Panc1 (cell line): Measurements from ENCODE around the gene COTL1. TPM values are rescaled to one million over a fixed set of nuclear protein-coding genes. Genes with fewer than 3 reads are reported as not detected.

Experiments used
- ATAC-seq: fragments of 200-7000 bp; cut with Tn5 transposase; 2 replicates; pipeline ENCODE4 v1.9.1; 2020; ENCODE audit warnings: mild to moderate bottlenecking, moderate library complexity
- BruUV-seq: library from RNA; stranded (reverse); fragments of 400-500 nt; replicated peaks from 2 replicates; lab custom pipeline; 2021; lab: Mats Ljungman, UMichigan
- CTCF ChIA-PET: fragments of 300-600 bp; sonication (Branson Sonifier 250); formaldehyde crosslinking; loops from one replicate; lab custom pipeline; 2022; ENCODE audit warnings: antibody characterized with exemption; lab: Charles Lee
- POLR2A ChIA-PET: fragments of 300-600 bp; sonication (Branson Sonifier 250); formaldehyde crosslinking; loops from one replicate; lab custom pipeline; 2022; ENCODE audit warnings: antibody characterized with exemption; lab: Charles Lee
- DNase-seq: peaks from one replicate; pipeline ENCODE4 v3.0.0-alpha.2; 2010; ENCODE audit warnings: low read depth, low spot score
- H3K27ac ChIP-seq: 2 replicates; pipeline ENCODE4 v1.5.1; 2011; ENCODE audit warnings: mild to moderate bottlenecking, low read length, inconsistent platforms
- H3K27me3 ChIP-seq: fragments of 200-500 bp; sonication (Bioruptor generic); 2 replicates; pipeline ENCODE4 v1.6.0; 2014; ENCODE audit warnings: low read length, inconsistent platforms; ENCODE audit not compliant: control insufficient read depth, insufficient read depth
- H3K36me3 ChIP-seq: fragments of 200-500 bp; sonication (Bioruptor generic); 2 replicates; pipeline ENCODE4 v1.5.1; 2014; ENCODE audit warnings: inconsistent platforms, mild to moderate bottlenecking, low read length, moderate library complexity; ENCODE audit not compliant: control insufficient read depth, insufficient read depth
- H3K4me1 ChIP-seq: 2 replicates; pipeline ENCODE4 v1.5.1; 2011; ENCODE audit warnings: inconsistent platforms, mild to moderate bottlenecking, low read length, moderate library complexity; ENCODE audit not compliant: control insufficient read depth, insufficient read depth
- H3K4me3 ChIP-seq, 2 experiments: 2 replicates each; pipeline ENCODE4 v1.5.1; 2011 to 2012; ENCODE audit warnings: low read depth in 2 of 2, low read length in 2 of 2, mild to moderate bottlenecking in 2 of 2, inconsistent platforms in 1 of 2, moderate library complexity in 1 of 2
- H3K9me3 ChIP-seq: fragments of 200-500 bp; sonication (Bioruptor generic); 2 replicates; pipeline ENCODE4 v1.5.1; 2014; ENCODE audit warnings: low read depth, mild to moderate bottlenecking, inconsistent platforms, low read length, moderate library complexity; ENCODE audit not compliant: control insufficient read depth, insufficient read depth
- POLR2AphosphoS5 ChIP-seq: IDR thresholded peaks from 2 replicates; pipeline ENCODE4 v1.6.1; 2012; ENCODE audit warnings: mild to moderate bottlenecking, low read depth, low read length, moderate library complexity
- SIN3A ChIP-seq: IDR thresholded peaks from 2 replicates; pipeline ENCODE4 v1.6.1; 2012; ENCODE audit warnings: low read depth, mild to moderate bottlenecking, low read length, moderate library complexity, borderline replicate concordance; ENCODE audit not compliant: insufficient read depth
- TCF7L2 ChIP-seq: IDR thresholded peaks from 2 replicates; pipeline ENCODE4 v1.6.1; 2011; ENCODE audit warnings: mild to moderate bottlenecking, low read depth, low read length, inconsistent platforms
- in situ Hi-C: cut with HindIII; loops from 2 replicates; pipeline ENCODE4 v1.10.0; 2016; ENCODE audit warnings: low sequenced_read_pairs, low pct_unique_long_range_greater_than_20kb
- intact Hi-C: fragments of 100-400 bp; cut with micrococcal nuclease; formaldehyde crosslinking; loops from one replicate; pipeline ENCODE4 v1.10.0; 2022; ENCODE audit not compliant: unreplicated experiment
- total RNA-seq: library from RNA; stranded (reverse); gene quantifications from one replicate; pipeline ENCODE4 v1.2.1, GENCODE V29; 2021; ENCODE audit not compliant: unreplicated experiment
- TF ChIP-seq, protein P1 (sequence below), 2 experiments: IDR thresholded peaks; 2 replicates each; pipeline ENCODE4 v1.6.1; 2011 to 2012; ENCODE audit warnings: low read depth in 2 of 2, control low read depth in 1 of 2, low read length in 1 of 2, mild to moderate bottlenecking in 1 of 2, moderate library complexity in 1 of 2; ENCODE audit not compliant: insufficient read depth in 1 of 2
- TF ChIP-seq, protein P2 (sequence below): fragments of 450-650 bp; IDR thresholded peaks from 2 replicates; pipeline ENCODE4 v1.5.1; 2017; ENCODE audit warnings: mild to moderate bottlenecking

Gene COTL1
- total RNA-seq, 1 experiment from 2014 or later = 302 TPM

DNA sequence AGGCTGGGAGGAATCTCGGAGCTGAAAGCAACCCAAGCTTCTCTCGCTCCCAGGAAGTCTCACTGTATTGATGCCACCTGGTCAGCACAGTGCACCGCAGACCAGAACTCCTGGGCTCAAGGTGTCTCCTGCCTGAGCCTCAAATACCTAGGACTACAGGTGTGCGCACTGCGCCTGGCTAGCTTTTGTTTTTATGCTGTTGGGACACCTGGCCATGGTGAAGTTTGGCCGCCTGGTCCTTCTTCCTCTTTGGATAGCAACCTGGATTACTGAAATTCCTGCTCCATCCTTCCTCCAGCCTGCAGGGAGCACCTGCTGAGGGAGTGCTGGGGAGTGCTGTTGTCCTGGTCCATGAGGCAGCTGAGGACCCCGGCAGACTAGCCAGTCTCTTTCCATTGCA lies 56.6 kb downstream of the COTL1 start:
- ChIA-PET POLR2A (no interaction called here), CTCF (no interaction called here)
- BruUV-seq = no TSS peak
- Histone ChIP-seq H3K4me3 (no peak overlapping the region), H3K4me1 (no peaks in the 10 kb centered on the region), H3K9me3 (no peaks in the 10 kb centered on the region), H3K36me3 (no peaks in the 10 kb centered on the region), H3K27ac (no peak overlapping the region), H3K27me3 (no peaks in the 10 kb centered on the region)
- no peak for DNase-seq
- in situ Hi-C loops (no loop called here), intact Hi-C loops (no loop called here)
- no peak for ATAC-seq
- no peak for TF ChIP-seq TCF7L2
- TF ChIP-seq, protein P1, sequence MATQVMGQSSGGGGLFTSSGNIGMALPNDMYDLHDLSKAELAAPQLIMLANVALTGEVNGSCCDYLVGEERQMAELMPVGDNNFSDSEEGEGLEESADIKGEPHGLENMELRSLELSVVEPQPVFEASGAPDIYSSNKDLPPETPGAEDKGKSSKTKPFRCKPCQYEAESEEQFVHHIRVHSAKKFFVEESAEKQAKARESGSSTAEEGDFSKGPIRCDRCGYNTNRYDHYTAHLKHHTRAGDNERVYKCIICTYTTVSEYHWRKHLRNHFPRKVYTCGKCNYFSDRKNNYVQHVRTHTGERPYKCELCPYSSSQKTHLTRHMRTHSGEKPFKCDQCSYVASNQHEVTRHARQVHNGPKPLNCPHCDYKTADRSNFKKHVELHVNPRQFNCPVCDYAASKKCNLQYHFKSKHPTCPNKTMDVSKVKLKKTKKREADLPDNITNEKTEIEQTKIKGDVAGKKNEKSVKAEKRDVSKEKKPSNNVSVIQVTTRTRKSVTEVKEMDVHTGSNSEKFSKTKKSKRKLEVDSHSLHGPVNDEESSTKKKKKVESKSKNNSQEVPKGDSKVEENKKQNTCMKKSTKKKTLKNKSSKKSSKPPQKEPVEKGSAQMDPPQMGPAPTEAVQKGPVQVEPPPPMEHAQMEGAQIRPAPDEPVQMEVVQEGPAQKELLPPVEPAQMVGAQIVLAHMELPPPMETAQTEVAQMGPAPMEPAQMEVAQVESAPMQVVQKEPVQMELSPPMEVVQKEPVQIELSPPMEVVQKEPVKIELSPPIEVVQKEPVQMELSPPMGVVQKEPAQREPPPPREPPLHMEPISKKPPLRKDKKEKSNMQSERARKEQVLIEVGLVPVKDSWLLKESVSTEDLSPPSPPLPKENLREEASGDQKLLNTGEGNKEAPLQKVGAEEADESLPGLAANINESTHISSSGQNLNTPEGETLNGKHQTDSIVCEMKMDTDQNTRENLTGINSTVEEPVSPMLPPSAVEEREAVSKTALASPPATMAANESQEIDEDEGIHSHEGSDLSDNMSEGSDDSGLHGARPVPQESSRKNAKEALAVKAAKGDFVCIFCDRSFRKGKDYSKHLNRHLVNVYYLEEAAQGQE (IDR thresholded peaks at IDR 0.05; ENCODE audit: insufficient read depth in 1 of 2, low read depth in 2 of 2, low read length in 1 of 2) = no peak
- TF ChIP-seq SIN3A = no peak
- TF ChIP-seq, protein P2, sequence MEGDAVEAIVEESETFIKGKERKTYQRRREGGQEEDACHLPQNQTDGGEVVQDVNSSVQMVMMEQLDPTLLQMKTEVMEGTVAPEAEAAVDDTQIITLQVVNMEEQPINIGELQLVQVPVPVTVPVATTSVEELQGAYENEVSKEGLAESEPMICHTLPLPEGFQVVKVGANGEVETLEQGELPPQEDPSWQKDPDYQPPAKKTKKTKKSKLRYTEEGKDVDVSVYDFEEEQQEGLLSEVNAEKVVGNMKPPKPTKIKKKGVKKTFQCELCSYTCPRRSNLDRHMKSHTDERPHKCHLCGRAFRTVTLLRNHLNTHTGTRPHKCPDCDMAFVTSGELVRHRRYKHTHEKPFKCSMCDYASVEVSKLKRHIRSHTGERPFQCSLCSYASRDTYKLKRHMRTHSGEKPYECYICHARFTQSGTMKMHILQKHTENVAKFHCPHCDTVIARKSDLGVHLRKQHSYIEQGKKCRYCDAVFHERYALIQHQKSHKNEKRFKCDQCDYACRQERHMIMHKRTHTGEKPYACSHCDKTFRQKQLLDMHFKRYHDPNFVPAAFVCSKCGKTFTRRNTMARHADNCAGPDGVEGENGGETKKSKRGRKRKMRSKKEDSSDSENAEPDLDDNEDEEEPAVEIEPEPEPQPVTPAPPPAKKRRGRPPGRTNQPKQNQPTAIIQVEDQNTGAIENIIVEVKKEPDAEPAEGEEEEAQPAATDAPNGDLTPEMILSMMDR = no peak
- no peak for TF ChIP-seq POLR2AphosphoS5

DNA sequence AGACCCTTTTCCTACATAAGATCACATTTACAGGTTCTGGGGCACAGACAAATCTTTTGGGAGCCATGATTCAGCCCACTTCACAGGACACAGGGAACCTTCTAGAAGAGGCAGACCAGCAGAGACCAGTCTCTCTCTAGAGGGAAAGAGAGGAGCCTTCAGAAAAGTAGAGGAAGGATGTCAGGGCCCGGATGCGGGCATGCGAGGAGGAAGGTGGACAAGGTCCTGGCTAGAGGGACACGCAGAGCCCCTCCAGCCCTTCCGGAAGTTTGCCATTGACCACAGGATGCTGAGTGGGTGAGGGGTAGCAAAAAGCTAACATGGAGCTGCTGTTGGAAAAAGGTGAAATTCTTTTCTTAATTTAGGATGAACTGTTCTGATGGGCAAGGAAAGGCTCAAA lies 57.6 kb downstream of the COTL1 start:
- H3K36me3 ChIP-seq = no peaks in the 10 kb centered on the region
- no peak overlapping the region for H3K4me3 ChIP-seq
- TF ChIP-seq SIN3A = no peak
- TF ChIP-seq POLR2AphosphoS5 = no peak
- TF ChIP-seq, protein P1 (IDR thresholded peaks at IDR 0.05; ENCODE audit: insufficient read depth in 1 of 2, low read depth in 2 of 2, low read length in 1 of 2) = no peak
- TF ChIP-seq, protein P2 = no peak
- no peak for TF ChIP-seq TCF7L2
- ChIA-PET POLR2A (no interaction called here), CTCF (no interaction called here)
- no peaks in the 10 kb centered on the region for H3K9me3 ChIP-seq
- H3K27me3 ChIP-seq = no peaks in the 10 kb centered on the region
- in situ Hi-C loops (no loop called here), intact Hi-C loops (no loop called here)
- no peaks in the 10 kb centered on the region for H3K4me1 ChIP-seq
- no peak for ATAC-seq
- BruUV-seq = no TSS peak
- H3K27ac ChIP-seq = no peak overlapping the region
- no peak for DNase-seq
